ENCODE data around the gene URM1.

- TF ChIP-seq, protein P1, sequence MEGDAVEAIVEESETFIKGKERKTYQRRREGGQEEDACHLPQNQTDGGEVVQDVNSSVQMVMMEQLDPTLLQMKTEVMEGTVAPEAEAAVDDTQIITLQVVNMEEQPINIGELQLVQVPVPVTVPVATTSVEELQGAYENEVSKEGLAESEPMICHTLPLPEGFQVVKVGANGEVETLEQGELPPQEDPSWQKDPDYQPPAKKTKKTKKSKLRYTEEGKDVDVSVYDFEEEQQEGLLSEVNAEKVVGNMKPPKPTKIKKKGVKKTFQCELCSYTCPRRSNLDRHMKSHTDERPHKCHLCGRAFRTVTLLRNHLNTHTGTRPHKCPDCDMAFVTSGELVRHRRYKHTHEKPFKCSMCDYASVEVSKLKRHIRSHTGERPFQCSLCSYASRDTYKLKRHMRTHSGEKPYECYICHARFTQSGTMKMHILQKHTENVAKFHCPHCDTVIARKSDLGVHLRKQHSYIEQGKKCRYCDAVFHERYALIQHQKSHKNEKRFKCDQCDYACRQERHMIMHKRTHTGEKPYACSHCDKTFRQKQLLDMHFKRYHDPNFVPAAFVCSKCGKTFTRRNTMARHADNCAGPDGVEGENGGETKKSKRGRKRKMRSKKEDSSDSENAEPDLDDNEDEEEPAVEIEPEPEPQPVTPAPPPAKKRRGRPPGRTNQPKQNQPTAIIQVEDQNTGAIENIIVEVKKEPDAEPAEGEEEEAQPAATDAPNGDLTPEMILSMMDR (IDR thresholded peaks at IDR 0.05): no peak
- TF ChIP-seq POLR2AphosphoS5 (IDR thresholded peaks at IDR 0.05; ENCODE audit: low read depth, low read length) (no peak), SIN3A (IDR thresholded peaks at IDR 0.05; ENCODE audit: borderline replicate concordance, insufficient read depth, low read depth, low read length) (no peak), TCF7L2 (IDR thresholded peaks at IDR 0.05; ENCODE audit: low read depth, low read length) (no peak)
- TF ChIP-seq, protein P2, sequence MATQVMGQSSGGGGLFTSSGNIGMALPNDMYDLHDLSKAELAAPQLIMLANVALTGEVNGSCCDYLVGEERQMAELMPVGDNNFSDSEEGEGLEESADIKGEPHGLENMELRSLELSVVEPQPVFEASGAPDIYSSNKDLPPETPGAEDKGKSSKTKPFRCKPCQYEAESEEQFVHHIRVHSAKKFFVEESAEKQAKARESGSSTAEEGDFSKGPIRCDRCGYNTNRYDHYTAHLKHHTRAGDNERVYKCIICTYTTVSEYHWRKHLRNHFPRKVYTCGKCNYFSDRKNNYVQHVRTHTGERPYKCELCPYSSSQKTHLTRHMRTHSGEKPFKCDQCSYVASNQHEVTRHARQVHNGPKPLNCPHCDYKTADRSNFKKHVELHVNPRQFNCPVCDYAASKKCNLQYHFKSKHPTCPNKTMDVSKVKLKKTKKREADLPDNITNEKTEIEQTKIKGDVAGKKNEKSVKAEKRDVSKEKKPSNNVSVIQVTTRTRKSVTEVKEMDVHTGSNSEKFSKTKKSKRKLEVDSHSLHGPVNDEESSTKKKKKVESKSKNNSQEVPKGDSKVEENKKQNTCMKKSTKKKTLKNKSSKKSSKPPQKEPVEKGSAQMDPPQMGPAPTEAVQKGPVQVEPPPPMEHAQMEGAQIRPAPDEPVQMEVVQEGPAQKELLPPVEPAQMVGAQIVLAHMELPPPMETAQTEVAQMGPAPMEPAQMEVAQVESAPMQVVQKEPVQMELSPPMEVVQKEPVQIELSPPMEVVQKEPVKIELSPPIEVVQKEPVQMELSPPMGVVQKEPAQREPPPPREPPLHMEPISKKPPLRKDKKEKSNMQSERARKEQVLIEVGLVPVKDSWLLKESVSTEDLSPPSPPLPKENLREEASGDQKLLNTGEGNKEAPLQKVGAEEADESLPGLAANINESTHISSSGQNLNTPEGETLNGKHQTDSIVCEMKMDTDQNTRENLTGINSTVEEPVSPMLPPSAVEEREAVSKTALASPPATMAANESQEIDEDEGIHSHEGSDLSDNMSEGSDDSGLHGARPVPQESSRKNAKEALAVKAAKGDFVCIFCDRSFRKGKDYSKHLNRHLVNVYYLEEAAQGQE (IDR thresholded peaks at IDR 0.05; ENCODE audit: insufficient read depth in 1 of 2, low read depth in 2 of 2, low read length in 1 of 2): no peak
These were observed 8.4 kb upstream of the URM1 start for GRCh38 chr9:128362774-128363173.

Measured in Panc1 (cell line).